Esophagus squamous epithelium (tissue), 5 donors: Measurements from ENCODE around the gene MIEN1. TPM values are rescaled to one million over a fixed set of nuclear protein-coding genes. Genes with fewer than 3 reads are reported as not detected.

Experiments used
- DNase-seq: peaks from one replicate; lab custom pipeline; 2025; lab: John Stamatoyannopoulos, UW
- H3K27ac ChIP-seq, 4 donors: fragments of 200-600 bp; sonication (generic); one replicate each; pipeline ENCODE4 v1.5.1; 2016 to 2019; ENCODE audit warnings: mild to moderate bottlenecking in 1 of 4
- H3K27me3 ChIP-seq, 4 donors: fragments of 200-600 bp; sonication (generic); 1 replicate in 3 of 4; 2 replicates in 1 of 4; pipeline versions ENCODE4 v1.5.1 to v1.6.0; 2017 to 2021; ENCODE audit warnings: antibody characterized with exemption in 1 of 4
- H3K36me3 ChIP-seq, 3 donors: fragments of 200-600 bp; sonication (generic); one replicate each; pipeline ENCODE4 v1.5.1; 2016 to 2019
- H3K4me1 ChIP-seq, 3 donors: fragments of 200-600 bp; sonication (generic); one replicate each; pipeline ENCODE4 v1.5.1; 2017 to 2019
- H3K4me3 ChIP-seq, 4 donors: fragments of 200-600 bp; sonication (generic); 1 replicate in 3 of 4; 2 replicates in 1 of 4; pipeline ENCODE4 v1.5.1; 2016 to 2019; ENCODE audit warnings: mild to moderate bottlenecking in 2 of 4, moderate library complexity in 1 of 4
- H3K9me3 ChIP-seq, 3 donors: fragments of 200-600 bp; sonication (generic); one replicate each; pipeline ENCODE4 v1.5.1; 2016 to 2019
- CTCF ChIP-seq, 6 experiments: fragments of 450-650 bp in 4 of 6; fragments of 200-600 bp in 2 of 6; sonication (generic) in 2 of 6; IDR thresholded peaks; one replicate each; pipeline ENCODE4 v1.5.1; 2016 to 2019; ENCODE audit warnings: antibody characterized with exemption in 6 of 6, mild to moderate bottlenecking in 4 of 6, moderate library complexity in 4 of 6
- POLR2A ChIP-seq, 4 donors: fragments of 450-650 bp; IDR thresholded peaks; one replicate each; pipeline ENCODE4 v1.6.1; 2017; ENCODE audit warnings: antibody characterized with exemption in 4 of 4, mild to moderate bottlenecking in 4 of 4, moderate library complexity in 3 of 4
- WGBS, 2 donors: methylation state at CpG; one replicate each; pipeline ENCODE4 v1.1.5; 2018; 5-methylcytosine and 5-hydroxymethylcytosine counted together
- intact Hi-C: fragments of 100-400 bp; cut with DNase I; formaldehyde crosslinking; loops from one replicate; pipeline ENCODE4 v1.15.0; 2022
- total RNA-seq, 4 donors: library from RNA; depleted of rRNA; stranded (reverse); fragments of >200 nt; gene quantifications; one replicate each; pipeline ENCODE4 v1.1.0, GENCODE V29; 2016
- donor health status: DM: yes; HTN: yes; CAD: no.

The MIEN1 gene
- total RNA-seq, 4 donors from 2014 or later: 44.4 to 55.2 (median 53.2) TPM

GRCh38 chr17:39706921-39707337 is 23.4 kb downstream of the MIEN1 start:
- peaks cover 27 to 66% (median 42%) of the 10 kb centered on the region in 3 donors for H3K4me1 ChIP-seq
- H3K9me3 ChIP-seq: no peaks in the 10 kb centered on the region
- TF ChIP-seq CTCF (IDR thresholded peaks at IDR 0.05): no peak
- no peak for TF ChIP-seq POLR2A (IDR thresholded peaks at IDR 0.05)
- peaks cover 19 to 53% (median 25%) of the 10 kb centered on the region in 3 donors for H3K36me3 ChIP-seq
- intact Hi-C loops: no loop called here
- 54 to 75% methylated on average over 6 of the region's 7 CpGs for WGBS, 2 donors
- DNase-seq: no peak
- H3K27ac ChIP-seq: peak overlapping the region; percentile 86 to 97 (median 92)
- no peaks in the 10 kb centered on the region for H3K27me3 ChIP-seq
- peak overlapping the region in 3 of 4 donors; percentile 26 to 41 (median 30) for H3K4me3 ChIP-seq

GRCh38 chr17:39706383-39706782 is 23.9 kb downstream of the MIEN1 start:
- intact Hi-C loops: no loop called here
- TF ChIP-seq POLR2A (IDR thresholded peaks at IDR 0.05): no peak
- TF ChIP-seq CTCF (IDR thresholded peaks at IDR 0.05): no peak

GRCh38 chr17:39705786-39706348 is 24.5 kb downstream of the MIEN1 start:
- no peaks in the 10 kb centered on the region for H3K9me3 ChIP-seq
- no peak for DNase-seq

More at GRCh38 chr17:39706383-39706782, 23.9 kb downstream of the MIEN1 start:
- peaks cover 0 to 1% (median 0%) of the 10 kb centered on the region in 4 donors for H3K27me3 ChIP-seq
- H3K4me3 ChIP-seq: peak overlapping the region in 3 of 4 donors; percentile 26 to 41 (median 30)
- H3K27ac ChIP-seq: peak overlapping the region; percentile 86 to 97 (median 92)
- 23 to 39% methylated on average over 3 to 7 of the region's 8 CpGs for WGBS, 2 donors
- peaks cover 32 to 72% (median 46%) of the 10 kb centered on the region in 3 donors for H3K4me1 ChIP-seq
- H3K9me3 ChIP-seq: no peaks in the 10 kb centered on the region
- H3K36me3 ChIP-seq: peaks cover 19 to 48% (median 25%) of the 10 kb centered on the region in 3 donors
- no peak for DNase-seq

GRCh38 chr17:39704821-39705551 is 25.3 kb downstream of the MIEN1 start:
- DNase-seq: no peak
- H3K4me1 ChIP-seq: peaks cover 36 to 81% (median 51%) of the 10 kb centered on the region in 3 donors
- H3K9me3 ChIP-seq: no peaks in the 10 kb centered on the region
- TF ChIP-seq POLR2A (IDR thresholded peaks at IDR 0.05): no peak
- TF ChIP-seq CTCF (IDR thresholded peaks at IDR 0.05): peak in 5 of 6 experiments; percentile 32 to 70 (median 67)
- peak overlapping the region; percentile 86 to 97 (median 92) for H3K27ac ChIP-seq
- peaks cover 19 to 34% (median 22%) of the 10 kb centered on the region in 3 donors for H3K36me3 ChIP-seq
- intact Hi-C loops: no loop called here
- peak overlapping the region in 3 of 4 donors; percentile 23 to 30 (median 26) for H3K4me3 ChIP-seq
- peaks cover 0 to 15% (median 0%) of the 10 kb centered on the region in 4 donors for H3K27me3 ChIP-seq
- 13 to 51% methylated on average over 3 to 4 of the region's 11 CpGs for WGBS, 2 donors

More at GRCh38 chr17:39705786-39706348, 24.5 kb downstream of the MIEN1 start:
- 60% methylated on average over 1 of the region's 12 CpGs; no CpG with 5 or more reads in 1 of the 2 donors for WGBS, 2 donors
- Histone ChIP-seq H3K27ac (peak overlapping the region; percentile 86 to 97 (median 92)), H3K4me1 (peaks cover 36 to 77% (median 51%) of the 10 kb centered on the region in 3 donors), H3K27me3 (peaks cover 0 to 7% (median 0%) of the 10 kb centered on the region in 4 donors), H3K36me3 (peaks cover 19 to 42% (median 25%) of the 10 kb centered on the region in 3 donors), H3K4me3 (peak overlapping the region in 3 of 4 donors; percentile 26 to 41 (median 30))
- intact Hi-C loops: no loop called here
- TF ChIP-seq POLR2A (IDR thresholded peaks at IDR 0.05): no peak
- TF ChIP-seq CTCF (IDR thresholded peaks at IDR 0.05): peak in 3 of 6 experiments; percentile 8 to 26 (median 13)
